GM13977 (cell line): Measurements from ENCODE around the gene RGP1.

Experiments used
- DNase-seq: peaks from one replicate; pipeline ENCODE4 v3.0.0; 2012; ENCODE audit warnings: low spot score
- in situ Hi-C: fragments of 300-500 bp; cut with MboI; formaldehyde crosslinking; loops from one replicate; pipeline ENCODE4 v1.12.0; 2022; ENCODE audit warnings: low sequenced_read_pairs, low pct_unique_long_range_greater_than_20kb, mixed read lengths, inconsistent platforms; ENCODE audit not compliant: unreplicated experiment
- TF ChIP-seq, protein P1 (sequence below): IDR thresholded peaks from 2 replicates; pipeline ENCODE4 v1.5.1; 2012; ENCODE audit warnings: mild to moderate bottlenecking, control low read depth; ENCODE audit not compliant: insufficient read depth; ENCODE audit errors: extremely low read depth, missing control alignments

RGP1 gene

DNA sequence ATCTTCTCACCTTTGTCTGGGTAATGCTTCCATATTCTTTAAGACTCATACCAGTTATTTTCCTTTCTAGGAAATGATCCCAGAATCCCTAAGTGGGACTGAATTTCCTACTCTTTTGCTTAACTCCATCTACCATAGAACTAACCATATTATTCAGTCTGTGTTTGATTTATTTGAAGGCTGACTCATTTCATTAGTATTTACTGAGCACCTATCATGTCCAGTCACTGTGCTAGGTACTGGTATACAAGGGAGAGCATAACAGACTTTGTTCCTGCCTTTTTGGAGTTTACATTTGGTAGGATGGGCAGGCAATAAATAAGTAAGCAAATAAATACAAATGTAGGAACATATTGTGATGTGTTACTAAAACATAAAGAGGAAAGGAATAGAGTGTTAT, 46.6 kb downstream of the RGP1 start:
- in situ Hi-C loops, result no loop called here
- no peak for DNase-seq

DNA sequence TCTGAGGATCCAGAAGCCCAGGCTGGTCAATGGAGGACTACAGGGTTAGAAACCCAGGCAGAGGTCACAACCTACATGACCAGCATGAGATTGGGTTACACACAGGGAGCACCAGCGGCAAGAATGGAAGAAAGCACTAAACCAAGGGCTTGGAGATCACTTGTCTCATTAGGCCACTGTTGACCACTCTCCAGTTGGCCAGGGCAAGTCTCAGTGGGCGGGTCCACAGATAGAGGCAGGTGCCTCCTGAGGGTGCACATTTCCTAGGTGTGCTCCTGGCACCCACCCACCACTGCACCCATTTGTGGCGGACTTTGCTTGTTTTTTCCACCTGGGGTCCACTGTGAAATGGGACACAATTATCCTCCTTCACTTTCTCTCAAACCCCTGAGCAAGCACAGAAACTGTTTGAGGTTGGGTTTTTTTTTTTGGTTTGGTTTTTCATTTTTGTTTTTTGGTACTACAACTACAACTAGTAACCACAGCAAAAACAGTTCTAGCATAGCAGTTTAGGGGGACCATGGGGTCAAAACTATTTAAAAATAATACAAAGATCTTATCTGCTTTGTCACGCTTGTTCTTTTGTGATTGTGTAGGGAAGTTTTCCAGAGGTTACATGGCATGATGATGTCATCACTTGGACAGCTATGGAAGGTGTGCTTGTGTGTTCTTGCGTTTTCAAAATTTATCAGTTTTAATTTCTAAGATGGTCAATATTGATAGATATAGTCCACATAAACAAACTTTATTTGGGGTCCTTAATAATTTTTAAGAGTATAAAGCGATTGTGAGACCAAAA, 48.4 kb downstream of the RGP1 start:
- DNase-seq, result no peak
- TF ChIP-seq, protein P1, sequence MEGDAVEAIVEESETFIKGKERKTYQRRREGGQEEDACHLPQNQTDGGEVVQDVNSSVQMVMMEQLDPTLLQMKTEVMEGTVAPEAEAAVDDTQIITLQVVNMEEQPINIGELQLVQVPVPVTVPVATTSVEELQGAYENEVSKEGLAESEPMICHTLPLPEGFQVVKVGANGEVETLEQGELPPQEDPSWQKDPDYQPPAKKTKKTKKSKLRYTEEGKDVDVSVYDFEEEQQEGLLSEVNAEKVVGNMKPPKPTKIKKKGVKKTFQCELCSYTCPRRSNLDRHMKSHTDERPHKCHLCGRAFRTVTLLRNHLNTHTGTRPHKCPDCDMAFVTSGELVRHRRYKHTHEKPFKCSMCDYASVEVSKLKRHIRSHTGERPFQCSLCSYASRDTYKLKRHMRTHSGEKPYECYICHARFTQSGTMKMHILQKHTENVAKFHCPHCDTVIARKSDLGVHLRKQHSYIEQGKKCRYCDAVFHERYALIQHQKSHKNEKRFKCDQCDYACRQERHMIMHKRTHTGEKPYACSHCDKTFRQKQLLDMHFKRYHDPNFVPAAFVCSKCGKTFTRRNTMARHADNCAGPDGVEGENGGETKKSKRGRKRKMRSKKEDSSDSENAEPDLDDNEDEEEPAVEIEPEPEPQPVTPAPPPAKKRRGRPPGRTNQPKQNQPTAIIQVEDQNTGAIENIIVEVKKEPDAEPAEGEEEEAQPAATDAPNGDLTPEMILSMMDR, result no peak
- in situ Hi-C loops, result no loop called here

More for the DNA sequence above, 46.6 kb downstream of the RGP1 start:
- TF ChIP-seq, protein P1, result no peak

DNA sequence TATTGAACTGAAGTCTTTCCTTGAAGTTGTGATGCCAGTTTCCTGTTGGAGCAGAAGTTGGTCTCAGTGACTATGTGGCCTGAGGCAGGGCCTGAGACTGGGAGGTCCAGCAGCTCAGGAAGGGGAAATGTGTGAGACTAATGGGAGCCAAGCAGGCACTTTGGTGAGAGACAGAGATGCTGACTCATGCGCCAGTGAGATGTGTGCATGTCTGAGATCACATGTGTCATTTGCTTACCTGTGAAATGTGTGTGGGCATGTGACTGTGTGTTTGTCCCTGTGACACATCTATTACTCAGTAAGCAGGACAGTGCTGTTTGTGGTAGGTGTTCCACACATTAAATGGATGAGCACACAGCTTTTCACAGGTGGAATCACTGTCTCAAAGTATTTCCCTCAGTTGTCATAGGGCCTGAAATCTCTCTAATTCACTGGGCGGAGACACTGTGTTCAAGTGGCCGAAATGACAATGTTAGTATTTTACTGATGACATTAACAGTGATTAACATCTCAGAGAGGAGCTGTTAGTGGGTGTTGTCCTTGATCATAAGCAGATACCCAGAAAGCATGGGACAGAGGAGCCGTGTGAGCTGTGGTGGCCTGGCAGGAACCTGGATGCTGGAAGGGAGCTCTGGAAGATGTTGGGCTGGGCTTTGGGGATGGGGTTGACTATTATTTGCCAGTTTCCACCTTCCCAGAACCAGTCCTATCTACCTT, 49.7 kb downstream of the RGP1 start:
- TF ChIP-seq, protein P1, result no peak
- in situ Hi-C loops, result no loop called here
- no peak for DNase-seq

DNA sequence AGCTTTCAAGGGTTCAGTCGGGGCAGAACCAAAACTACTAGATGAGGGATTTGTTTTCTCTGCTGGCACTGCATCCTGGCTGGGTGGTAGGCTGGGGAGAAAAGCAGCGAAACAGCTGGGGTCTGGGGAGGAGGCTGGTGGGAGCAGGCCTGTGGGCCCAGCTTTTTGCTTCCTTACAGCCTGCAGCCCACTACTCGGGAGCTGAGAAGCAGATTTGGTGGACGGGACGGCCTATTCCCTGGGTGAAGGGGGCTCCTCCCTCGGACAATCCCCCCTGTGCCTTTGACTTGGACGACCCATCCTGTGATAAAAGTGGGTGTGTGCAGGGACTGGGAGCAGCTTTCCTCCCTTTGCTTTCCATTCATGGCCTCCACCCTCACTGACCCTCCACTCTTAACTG, 51.4 kb downstream of the RGP1 start:
- DNase-seq, result no peak
- TF ChIP-seq, protein P1, result no peak

DNA sequence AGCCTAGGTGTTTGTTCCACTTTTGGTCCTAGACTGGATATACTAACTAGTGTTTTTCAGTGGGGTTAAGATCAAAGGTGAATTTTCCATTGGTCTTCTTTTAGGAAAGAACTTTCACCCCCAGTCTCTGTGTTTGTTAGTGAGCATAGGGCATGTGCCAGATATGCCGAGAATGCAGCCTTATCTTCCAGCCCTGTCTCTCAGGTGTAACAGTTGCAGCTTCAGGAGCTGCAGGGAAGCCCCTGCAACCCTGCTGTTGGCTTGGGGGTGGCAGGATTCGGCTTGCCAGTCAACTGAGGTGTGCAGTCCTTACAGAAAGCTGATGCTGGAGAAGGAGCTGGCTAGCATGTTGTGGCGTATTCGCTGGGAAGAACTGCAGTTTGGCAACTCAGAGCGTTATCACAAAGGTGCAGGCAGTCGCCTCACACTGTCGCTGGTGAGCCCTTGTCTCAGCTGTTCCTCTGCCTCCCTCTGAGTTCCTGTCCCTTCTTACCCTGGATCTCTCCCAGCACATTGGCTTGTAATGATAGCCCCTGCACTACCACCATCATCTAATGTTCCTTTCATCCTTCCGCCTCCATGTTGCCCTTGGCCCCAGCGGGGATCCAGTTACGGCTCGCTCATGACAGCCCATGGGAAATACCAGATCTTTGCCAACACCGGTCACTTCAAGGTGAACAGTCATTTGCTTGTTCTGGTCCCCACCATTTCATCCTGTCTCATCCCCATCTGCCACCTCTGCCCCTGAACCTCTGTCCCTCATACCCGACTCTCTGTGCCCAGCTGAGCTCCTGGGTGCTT, 52.4 kb downstream of the RGP1 start:
- no peak for DNase-seq
- TF ChIP-seq, protein P1, result no peak
- in situ Hi-C loops, result no loop called here

More for the DNA sequence above, 51.4 kb downstream of the RGP1 start:
- in situ Hi-C loops, result no loop called here

DNA sequence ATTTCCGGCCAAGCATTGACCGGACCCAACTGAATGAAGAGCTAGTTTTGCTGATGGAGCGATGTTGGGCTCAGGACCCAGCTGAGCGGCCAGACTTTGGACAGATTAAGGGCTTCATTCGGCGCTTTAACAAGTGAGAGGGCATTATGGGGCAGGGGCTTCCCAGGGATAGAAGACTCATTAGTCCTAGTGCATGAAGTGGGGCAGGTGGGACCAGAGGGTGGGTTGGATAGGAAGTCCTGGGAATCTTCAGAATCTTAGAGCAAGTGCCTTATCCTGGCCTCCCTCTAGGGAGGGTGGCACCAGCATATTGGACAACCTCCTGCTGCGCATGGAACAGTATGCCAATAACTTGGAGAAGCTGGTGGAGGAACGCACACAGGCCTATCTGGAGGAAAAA, 57.0 kb downstream of the RGP1 start:
- DNase-seq, result no peak
- TF ChIP-seq, protein P1, result no peak
- in situ Hi-C loops, result no loop called here
